HG03175 (cell line): ENCODE measurements around the gene S100A2.
"Not testable (repeated sequence)": the region's sequence is repeated elsewhere in the genome, so short reads cannot be mapped to it uniquely, and the experiment has no call there.

Source experiments
- ATAC-seq: cut with Tn5 transposase; IDR thresholded peaks from one replicate; pipeline ENCODE4 v1.9.1; 2021; ENCODE audit warnings: mild to moderate bottlenecking, moderate library complexity; ENCODE audit not compliant: unreplicated experiment

S100A2 gene

DNA sequence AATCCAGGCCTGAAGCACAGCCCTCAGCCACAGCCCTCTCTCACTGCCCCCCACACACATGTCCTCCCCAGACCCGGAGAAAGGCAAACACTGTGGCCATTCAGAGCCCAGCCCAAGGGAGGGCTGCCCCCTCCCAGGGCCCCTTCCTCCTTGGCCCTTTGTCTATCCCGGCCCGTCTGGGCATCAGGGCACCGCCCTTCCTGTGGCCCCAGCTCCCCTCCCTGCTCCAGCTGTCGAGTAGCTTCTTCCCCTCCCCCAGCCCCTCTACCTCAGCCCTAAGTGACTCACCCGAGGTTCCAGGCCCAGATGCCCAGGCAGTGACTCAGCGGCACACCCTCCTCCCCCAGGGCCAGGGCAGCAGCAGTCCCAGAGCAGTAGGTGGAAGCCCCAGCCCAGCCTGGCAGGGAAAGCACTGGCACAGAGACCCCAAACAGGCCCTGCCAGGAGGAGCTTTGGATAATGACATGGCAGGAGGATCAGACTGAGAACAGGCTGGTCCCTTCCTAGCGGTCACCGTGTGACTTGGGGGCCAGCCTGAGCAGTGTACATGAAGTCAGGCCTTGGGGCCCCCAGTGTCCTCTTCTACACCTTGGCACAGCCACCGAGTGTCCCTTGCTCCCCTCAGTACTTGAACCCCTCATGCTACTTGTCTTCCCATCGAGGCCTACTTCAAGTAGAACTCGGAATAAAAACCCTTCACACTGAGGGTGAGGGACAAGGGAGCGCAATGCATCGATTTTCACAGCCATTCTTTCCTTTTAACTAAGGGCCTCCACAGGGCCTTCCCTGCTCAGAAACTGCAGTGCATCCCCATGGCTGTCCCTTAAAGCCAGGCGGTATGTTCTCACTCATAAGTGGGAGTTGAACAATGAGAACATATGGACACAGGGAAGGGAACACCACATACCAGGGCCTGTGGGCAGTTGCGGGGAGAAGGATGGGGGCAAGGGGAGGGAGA, 1.0 kb upstream of the S100A2 start:
- no peak for ATAC-seq

DNA sequence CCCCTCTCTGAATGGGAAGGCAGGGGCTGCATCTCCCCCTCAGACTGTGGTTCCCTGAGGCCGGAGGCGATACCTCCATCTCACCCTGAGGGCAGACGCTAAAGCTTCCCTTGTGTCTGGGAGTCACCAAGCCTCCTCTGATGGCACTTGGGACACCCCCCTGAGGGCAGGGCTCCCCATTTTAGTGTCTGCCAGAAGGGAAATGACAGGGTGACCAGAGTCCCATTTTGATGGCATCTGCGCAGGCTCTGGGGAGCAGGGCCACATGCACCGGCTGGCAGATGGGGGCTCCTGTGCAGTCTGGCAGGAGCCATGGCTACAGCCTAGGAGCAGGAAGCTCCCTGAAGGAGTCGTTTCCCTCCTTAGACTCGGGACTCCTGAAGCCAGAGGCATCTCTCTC, 1.7 kb downstream of the S100A2 start:
- no peak for ATAC-seq

DNA sequence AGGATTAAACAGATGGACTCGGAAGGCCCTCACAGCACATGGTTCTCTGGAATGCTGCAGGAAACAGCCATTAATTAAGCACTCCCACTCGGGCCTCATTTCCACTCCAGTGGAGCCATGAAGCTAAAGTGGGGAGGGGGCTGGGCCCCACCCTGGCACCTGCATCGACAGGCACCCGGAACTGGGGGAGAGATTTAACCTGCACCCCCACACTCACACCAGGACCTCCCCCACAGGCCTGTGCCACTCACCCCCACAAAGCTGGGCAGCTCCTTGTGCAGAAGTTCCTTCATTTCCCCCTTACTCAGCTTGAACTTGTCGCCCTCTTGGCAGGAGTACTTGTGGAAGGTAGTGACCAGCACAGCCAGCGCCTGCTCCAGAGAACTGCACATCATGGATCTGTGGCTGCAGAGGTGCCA, 2.2 kb downstream of the S100A2 start:
- no peak for ATAC-seq

DNA sequence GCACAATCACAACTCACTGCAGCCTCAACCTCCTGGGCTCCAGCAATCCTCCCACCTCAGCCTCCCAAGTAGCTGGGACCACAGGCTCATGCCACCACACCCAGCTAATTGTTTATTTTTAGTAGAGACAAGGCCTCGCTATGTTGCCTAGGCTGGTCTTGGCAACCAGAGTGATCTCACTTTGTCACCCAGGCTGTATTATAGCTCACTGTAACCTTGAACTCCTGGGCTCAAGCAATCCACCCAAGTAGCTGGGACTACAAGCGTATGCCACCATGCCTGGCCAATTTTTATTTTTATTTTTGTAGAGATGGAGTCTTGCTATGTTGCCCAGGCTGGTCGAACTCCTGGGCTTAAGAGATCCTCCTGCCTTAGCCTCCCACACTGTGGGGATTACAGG, 3.6 kb downstream of the S100A2 start:
- ATAC-seq: not testable (repeated sequence)

DNA sequence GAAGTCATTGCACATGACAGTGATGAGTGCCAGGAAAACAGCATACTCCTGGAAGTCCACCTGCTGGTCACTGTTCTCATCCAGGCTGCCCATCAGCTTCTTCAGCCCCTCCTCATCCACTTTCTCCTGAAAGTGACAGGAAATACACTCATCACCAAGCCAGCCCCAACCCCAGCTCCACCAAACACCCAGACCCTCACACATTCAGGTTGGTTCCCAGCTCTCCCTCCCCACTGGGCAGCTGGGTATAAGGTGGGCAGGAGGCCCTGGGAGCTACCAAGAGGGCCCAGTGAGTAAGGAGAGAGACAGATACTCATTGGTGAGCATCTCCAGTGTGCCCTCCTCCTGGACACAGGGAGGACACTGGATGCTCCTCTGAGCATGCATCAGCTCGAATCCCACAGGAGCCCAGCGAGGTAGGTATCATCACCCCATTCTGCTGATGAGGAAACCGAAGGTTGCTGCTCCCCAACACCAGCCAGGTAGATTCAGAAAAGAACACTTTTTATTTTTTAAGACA, 4.1 kb downstream of the S100A2 start:
- ATAC-seq: no peak

DNA sequence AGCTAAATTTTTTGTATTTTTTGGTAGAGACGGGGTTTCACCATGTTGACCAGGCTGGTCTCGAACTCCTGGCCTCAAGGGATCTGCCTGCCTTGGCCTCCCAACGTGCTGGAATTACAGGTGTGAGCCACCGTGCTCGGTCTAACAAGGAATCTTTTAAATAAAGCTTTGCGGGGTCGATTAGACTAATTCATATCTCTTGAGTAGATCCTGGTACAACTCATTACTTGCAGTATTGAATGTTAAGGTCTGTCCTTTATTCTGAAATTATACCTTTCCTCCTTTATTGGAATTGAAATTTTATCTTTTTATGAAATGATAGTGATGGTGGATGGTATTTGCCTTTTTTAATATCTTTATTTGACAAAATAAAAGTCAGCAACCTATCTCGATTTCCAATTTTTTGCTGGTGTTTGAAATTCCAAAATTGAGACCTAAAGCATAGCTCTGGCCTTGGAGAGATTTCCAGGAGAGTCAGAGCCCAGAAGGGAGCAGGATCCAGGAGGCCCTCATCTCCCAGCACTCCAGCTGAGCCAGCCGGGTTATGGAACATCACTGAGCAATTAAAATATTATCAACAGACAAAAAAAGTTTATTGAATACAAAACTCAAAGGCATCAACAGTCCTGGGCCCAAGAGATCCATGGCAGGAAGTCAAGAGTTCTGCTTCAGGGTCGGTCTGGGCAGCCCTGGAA, 4.7 kb downstream of the S100A2 start:
- no peak for ATAC-seq

DNA sequence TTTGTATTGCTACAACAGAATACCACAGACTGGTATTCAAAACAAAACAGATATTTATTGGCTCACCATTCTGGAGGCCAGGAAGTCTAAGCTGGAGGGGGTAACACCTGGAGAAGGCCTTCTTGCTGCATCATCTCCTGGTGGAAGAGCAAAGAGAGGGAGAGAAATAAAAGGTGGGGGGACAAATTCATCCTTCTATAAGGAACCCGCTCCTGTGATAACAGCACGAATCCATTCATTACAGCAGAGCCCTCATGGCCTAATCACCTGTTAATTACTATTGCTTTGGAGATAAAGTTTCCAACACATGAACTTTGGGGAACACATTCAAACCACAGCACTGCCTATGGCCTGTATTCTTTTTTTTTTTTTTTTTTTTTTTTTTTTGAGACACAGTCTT, 5.4 kb downstream of the S100A2 start:
- ATAC-seq: no peak

DNA sequence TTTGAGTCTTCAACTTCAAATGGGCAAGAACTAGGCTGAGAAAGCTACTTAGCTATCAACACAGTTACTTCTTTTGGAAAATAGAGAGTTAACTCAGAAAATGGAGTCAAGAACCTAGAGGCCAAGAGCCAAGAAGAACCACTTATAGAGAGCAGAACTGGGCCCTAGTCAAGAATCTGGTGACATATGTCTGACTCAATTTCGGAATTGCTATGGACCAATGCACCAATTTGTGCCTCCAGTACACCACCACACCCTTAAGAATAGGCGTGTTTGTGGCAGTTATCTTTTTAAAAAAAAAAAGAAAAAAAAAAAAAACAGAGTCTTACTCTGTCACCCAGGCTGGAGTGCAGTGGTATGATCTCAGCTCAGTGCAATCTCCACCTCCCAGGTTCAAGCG, 7.8 kb downstream of the S100A2 start:
- ATAC-seq: no peak

DNA sequence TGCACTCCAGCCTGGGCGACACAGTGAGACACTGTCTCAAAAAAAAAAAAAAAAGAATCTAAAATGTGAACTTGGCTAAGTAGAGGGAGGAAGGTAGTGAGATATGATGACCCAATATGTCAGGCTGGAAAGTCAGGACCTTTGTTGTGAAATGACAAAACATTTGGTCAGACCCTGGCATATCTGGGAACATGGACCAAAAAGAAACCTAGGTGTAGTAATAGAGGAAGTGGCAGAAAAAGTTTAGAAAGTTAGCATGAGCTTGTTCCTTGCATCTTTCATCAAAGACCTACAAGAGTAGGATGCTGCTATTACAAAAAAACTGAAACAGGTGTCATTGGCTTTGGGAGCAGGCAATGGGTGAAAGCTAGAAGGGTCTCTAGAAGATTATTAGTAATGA, 9.3 kb downstream of the S100A2 start:
- no peak for ATAC-seq

DNA sequence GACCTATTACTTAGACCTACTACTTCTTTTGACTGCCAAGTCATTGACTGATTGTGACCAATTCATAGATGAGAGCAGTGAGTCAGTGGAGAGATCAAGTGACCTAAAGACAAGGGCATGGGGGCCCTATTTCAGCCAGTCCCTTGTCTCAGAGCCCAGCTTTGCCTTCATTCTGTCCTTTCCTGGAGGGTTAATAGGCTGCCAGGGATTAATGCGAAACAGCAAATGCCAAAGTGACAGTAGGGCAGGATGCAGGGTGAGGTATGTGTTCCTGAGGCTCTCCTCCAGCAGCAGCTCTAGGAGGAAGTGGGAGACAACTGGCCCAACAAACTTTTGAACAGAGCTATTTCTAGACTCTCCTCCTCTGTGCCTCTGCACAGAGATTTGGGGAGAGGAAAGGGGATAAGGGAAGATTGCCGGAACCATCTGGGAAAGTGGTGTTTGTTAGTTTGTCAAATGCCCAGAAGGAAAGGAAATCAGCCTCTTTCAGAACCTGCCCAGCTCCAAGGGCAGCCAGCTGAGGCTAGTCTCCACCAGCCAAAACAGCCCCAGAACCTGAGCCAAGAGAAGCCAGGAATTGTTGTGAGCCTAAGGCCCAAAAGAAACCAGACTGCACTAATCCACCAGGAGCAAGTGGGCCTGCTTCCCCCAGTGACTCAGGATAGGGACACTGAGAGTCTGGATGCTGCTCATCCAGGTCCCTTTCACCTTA, 11.7 kb downstream of the S100A2 start:
- ATAC-seq: no peak

DNA sequence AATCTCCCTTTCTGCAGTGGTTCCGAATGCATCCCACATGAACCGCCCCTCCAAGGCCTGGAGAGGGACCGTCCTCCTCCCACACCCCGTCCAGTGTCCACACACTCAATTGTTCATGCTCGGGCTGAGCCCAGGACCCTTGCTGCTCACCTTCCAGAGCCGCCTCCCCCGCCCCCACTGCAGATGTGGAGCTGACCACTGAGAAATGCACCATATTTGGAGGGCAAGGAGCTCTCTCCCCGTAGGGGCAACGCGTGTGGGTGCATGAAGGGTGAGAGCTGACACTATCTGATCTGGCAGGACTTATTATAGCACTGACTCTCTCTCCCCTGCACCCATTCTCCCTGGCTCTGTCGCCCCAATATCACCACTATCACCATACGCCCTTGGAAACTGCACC, 12.5 kb downstream of the S100A2 start:
- no peak for ATAC-seq

DNA sequence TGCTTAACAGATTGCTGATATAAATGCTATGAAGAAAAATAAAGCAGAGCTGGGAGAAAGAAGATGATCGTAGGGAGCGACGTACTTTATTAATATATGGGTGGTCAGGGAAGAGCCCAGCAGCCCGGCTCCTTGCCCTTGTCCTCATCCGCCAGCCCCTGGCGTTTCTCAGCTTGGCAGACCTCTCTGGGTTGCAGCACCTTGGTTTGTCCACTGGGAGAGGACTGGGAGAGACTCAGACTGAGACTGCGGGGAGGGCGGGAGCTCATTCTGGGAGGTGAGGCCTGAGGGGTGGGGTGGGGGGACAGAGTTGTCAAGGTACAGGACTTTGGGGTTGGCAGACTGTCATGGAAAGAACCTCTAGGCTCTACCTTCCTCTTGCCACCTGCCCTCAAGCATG, 13.3 kb downstream of the S100A2 start:
- no peak for ATAC-seq

DNA sequence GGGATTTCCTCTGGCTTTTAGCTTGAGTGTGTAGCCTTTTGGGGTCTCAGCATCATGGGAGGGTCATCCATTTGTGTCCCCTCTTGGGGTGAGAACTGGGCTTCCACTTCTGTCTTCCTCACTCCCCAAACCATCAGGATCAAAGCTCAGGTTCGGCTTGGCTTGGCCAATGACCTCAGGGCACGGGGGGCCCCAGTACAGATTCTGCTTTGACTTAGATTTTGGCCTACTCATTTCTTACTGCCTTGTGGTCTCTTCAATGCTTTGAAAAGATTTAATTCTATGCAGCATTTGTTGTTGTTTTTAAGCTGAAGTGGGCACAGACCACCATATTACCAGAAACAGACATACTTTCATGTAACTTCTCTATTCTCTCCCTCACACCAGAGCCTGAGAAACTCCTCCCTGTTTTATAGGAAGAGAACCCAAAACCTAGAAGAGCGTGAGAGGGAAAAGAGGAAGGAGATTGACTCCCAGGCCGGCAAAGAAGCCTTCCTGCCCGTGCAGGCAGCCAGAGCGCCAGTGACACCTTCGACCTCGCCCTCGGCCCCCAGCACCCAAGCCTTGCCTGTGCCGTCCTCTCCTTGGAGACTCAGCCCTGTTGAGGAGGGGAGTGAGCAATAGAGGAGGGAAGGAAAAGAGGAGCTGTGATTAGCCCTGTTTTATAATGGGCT, 14.7 kb downstream of the S100A2 start:
- no peak for ATAC-seq

DNA sequence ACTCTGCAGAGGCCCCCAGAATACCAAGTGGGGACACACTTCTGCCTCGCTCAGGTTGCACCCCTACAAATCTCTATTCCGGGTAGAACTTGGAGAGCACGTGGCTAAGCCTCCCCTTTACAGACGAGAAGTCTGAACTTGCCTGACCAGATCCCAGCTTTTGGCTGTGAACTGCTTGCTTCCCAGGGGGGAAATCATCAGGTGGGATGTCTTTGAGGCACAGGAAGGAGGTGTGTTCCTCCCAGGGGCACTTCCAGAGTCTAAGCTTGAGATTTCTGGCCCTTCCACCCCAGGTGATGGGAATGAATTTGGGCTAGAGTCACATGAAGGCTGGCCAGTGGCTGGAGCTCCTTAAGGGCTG, 15.3 kb downstream of the S100A2 start:
- no peak for ATAC-seq

DNA sequence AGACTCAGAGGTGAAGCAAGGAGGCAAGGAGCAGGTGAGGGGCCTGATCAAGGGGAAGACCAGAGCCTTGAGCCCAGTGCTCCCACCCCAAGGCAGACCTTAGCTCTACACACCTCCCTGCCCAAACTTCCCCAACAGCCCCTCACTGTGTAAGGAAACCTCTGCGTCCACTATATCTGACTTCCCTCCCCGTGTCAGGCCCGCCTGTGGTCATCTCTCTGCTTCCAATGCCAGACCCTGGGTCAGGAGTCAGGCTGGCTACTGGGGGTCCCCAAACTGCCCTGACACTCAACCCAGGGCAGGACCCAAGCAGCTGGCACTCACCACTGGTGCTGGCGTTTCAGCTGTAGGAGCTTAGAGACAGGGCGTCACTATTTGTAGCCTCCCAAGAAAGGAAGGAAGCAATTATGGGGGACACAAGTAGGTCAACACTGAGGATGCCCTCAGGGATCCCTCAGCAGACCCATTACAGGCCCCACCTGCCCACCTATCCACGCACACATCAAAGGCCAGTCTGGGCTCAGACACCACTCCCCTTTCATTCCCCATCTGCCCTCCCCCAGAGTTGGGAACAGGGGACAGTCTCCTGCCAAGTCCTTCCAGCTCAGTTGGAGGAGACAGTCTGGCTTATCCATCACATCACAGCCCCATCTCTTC, 15.8 kb downstream of the S100A2 start:
- ATAC-seq: no peak

DNA sequence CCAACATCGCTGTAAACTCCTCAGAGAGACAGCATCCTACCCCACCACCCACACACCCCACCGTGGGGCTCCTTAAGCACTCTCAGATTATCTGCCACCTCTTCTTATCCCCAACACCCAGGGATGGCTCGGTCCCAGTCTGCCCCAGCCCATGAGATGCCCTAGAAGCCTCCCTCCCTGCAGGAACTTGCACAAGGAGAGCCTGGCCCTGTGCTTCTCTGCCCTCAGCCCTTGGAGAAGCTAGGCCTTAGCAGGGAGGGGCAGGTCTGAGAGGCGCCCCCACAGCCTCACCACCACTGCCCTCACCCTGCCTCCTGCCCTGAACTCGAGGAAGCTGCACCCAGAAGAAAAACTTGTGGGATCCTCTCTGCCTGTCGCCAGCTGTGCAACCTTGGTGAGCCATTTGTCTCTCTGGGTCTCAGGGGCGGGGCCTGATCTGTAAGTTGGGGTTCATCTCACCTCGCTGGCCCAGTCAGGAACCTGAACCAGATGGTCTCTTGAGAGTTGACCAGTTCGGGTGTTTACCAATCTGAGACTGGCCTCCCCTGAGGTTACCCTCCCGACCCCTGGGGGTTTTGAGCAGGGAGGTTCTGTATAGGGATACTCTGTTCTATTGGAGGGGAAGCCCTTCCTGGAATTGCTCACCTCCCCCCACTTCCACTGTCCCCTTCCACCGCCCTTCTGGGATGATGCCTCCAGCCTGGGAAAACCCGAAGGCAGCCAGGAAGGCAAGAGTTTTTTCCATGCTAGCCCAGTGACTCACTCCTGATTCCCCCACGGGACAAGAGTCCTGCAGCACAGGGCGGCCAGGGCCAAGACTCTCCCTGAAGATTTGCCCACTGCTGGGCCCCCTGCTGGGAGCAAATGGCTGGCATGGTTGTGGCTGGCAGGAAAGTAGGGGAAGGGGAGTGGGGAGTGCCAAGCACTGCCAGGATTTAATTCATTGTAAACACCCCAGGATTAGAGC, 16.6 kb downstream of the S100A2 start, which contains the start of gene S100A3:
Gene S100A3 (minus strand): TSS at position 537 of the 967 bp plus-strand sequence. CDS start 773 bp downstream, outside the sequence.
- ATAC-seq: no peak

DNA sequence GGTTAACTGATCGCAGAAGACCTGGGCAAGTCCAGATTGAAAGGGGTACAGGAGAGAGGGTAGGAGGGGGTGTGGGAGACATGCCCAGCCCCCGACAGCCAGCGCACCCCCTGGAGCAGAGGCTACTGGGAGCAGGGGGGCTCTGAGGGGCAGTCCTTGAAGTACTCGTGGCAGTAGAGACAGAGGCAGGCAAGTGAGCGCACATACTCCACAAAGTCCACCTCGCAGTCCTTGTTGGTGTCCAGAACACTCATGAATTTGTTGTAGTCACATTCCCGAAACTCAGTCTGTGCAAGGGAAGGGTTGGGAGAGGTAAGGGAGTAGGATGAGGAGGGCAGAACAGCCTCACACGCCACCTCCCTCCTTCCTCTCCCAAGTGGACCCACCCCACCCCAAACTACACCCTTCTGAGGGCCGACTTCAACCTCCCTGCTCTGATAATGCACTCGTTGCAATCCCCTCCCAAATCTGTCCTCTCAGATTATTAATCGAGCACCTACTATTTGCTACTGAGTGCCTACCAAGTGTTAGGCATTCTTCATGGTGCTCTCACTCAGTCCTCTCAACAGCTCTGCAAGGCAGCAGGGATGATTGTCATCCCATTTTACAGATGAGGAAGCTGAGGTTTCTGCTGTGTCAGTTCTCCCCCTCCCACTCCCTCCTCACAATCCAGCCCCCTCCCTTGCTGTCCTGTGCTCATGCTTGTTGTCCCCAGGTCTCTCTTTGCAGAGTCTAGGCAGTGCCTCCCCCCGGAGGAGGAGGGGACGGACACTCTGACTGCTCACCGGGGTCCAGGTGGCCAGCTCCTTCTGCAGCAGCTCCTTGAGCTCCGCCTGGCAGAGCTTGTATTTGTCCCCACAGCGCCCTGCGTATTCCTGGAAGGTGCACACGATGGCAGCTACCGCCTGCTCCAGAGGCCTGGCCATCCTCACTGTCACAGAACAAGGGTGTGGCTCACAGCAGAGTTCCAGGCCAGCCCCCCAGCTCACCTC, 17.8 kb downstream of the S100A2 start:
- no peak for ATAC-seq
